AML-193 (cell line): ENCODE measurements around the gene GAK.
"Not testable (repeated sequence)": the region's sequence is repeated elsewhere in the genome, so short reads cannot be mapped to it uniquely, and the experiment has no call there.

ENCODE experiments used
- DNase-seq, 2 experiments: peaks; one replicate each; lab custom pipeline; 2025; lab: John Stamatoyannopoulos, UW

The GAK gene

GRCh38 chr4:952881-953573, 20.9 kb upstream of the GAK start:
- no peak for DNase-seq

GRCh38 chr4:951594-952468, 19.7 kb upstream of the GAK start:
- DNase-seq = no peak

- DNase-seq = no peak
Observed at GRCh38 chr4:951186-951585, 19.1 kb upstream of the GAK start.

- DNase-seq = no peak
Observed at GRCh38 chr4:950136-951020, 18.3 kb upstream of the GAK start.

- no peak for DNase-seq
Observed at GRCh38 chr4:949656-950055, 17.5 kb upstream of the GAK start.

- no peak for DNase-seq
Observed at GRCh38 chr4:948936-949300, 16.8 kb upstream of the GAK start.

GRCh38 chr4:948101-948935, 16.2 kb upstream of the GAK start:
- no peak for DNase-seq

- DNase-seq = no peak
Observed at GRCh38 chr4:947491-947971, 15.4 kb upstream of the GAK start.

- no peak for DNase-seq
Observed at GRCh38 chr4:946517-947471, 14.7 kb upstream of the GAK start.

- DNase-seq = no peak
Observed at GRCh38 chr4:946103-946450, 14.0 kb upstream of the GAK start.

- DNase-seq = no peak
Observed at GRCh38 chr4:945274-946102, 13.4 kb upstream of the GAK start.

- not testable (repeated sequence) for DNase-seq
Observed at GRCh38 chr4:939508-939907, 7.4 kb upstream of the GAK start.

GRCh38 chr4:932713-933070, 576 bp upstream of the GAK start:
- DNase-seq = peak in 1 of 2 experiments; percentile 37

GRCh38 chr4:931194-931959, 739 bp downstream of the GAK start:
- no peak for DNase-seq

GRCh38 chr4:930827-931193, 1.3 kb downstream of the GAK start:
- no peak for DNase-seq

- peak; percentile 74 to 75 for DNase-seq
Observed at GRCh38 chr4:930028-930551, 2.0 kb downstream of the GAK start.

GRCh38 chr4:929096-929765, 2.9 kb downstream of the GAK start:
- DNase-seq = no peak

- not testable (repeated sequence) for DNase-seq
Observed at GRCh38 chr4:927566-927965, 4.5 kb downstream of the GAK start.
